GM12864 (cell line): ENCODE measurements around the gene TTC16.

Experiments
- DNase-seq: peaks from one replicate; pipeline ENCODE4 v3.0.0-alpha.2; 2011; ENCODE audit warnings: low read depth
- H3K4me3 ChIP-seq: 2 replicates; pipeline ENCODE4 v1.5.1; 2011; ENCODE audit warnings: mild to moderate bottlenecking, low read depth, low read length, control low read depth
- CTCF ChIP-seq: IDR thresholded peaks from 2 replicates; pipeline ENCODE4 v1.5.1; 2011; ENCODE audit warnings: low read depth, mild to moderate bottlenecking, moderate library complexity, low read length, control low read depth, inconsistent platforms; ENCODE audit errors: missing control alignments

TTC16 gene

GRCh38 chr9:127706836-127707241 is 9.0 kb upstream of the TTC16 start, which contains the start of gene CFAP157:
TSS of gene CFAP157 (plus strand) at chr9:127706988. CDS start at chr9:127707032, 44 bp downstream.
- DNase-seq, result no peak
- no peak for TF ChIP-seq CTCF
- H3K4me3 ChIP-seq, result no peak within 1 kb of the TSS

- DNase-seq, result no peak
- TF ChIP-seq CTCF, result peak; percentile 32
- H3K4me3 ChIP-seq, result no peak overlapping the region
These were observed 8.1 kb upstream of the TTC16 start for GRCh38 chr9:127707766-127708165.

GRCh38 chr9:127708952-127709587 is 6.8 kb upstream of the TTC16 start:
- no peak for DNase-seq
- TF ChIP-seq CTCF, result no peak
- no peak overlapping the region for H3K4me3 ChIP-seq

- H3K4me3 ChIP-seq, result no peak overlapping the region
- no peak for DNase-seq
- no peak for TF ChIP-seq CTCF
These were observed 5.6 kb upstream of the TTC16 start for GRCh38 chr9:127710204-127710783.

- no peak overlapping the region for H3K4me3 ChIP-seq
- no peak for TF ChIP-seq CTCF
- no peak for DNase-seq
These were observed 4.6 kb upstream of the TTC16 start for GRCh38 chr9:127711226-127711701.

- TF ChIP-seq CTCF, result no peak
- no peak for DNase-seq
- no peak overlapping the region for H3K4me3 ChIP-seq
These were observed 4.0 kb upstream of the TTC16 start for GRCh38 chr9:127711831-127712274.
